Spleen (tissue), 11 donors: ENCODE measurements around the gene CPOX. TPM values are rescaled to one million over a fixed set of nuclear protein-coding genes. Genes with fewer than 3 reads are reported as not detected.
"Not testable (repeated sequence)": the region's sequence is repeated elsewhere in the genome, so short reads cannot be mapped to it uniquely, and the experiment has no call there.

ENCODE experiments used
- DNase-seq: peaks from one replicate; pipeline ENCODE4 v3.0.0-alpha.2; 2020
- H3K27ac ChIP-seq, 8 donors: fragments of 200-600 bp; sonication (generic) in 7 of 8; 1 replicate in 4 of 8; 2 replicates in 4 of 8; pipeline versions ENCODE4 v1.5.0 to v1.8.0; 2016 to 2021; ENCODE audit warnings: inconsistent platforms in 4 of 8, mild to moderate bottlenecking in 4 of 8, moderate library complexity in 1 of 8
- H3K27me3 ChIP-seq, 7 donors: fragments of 200-600 bp; sonication (generic) in 6 of 7; replicated peaks in 1 of 7; 1 replicate in 4 of 7; 2 replicates in 3 of 7; pipeline versions ENCODE4 v1.5.0 to v1.8.0; 2016 to 2021; ENCODE audit warnings: inconsistent platforms in 3 of 7, mild to moderate bottlenecking in 1 of 7
- H3K36me3 ChIP-seq, 6 donors: fragments of 200-600 bp; sonication (generic) in 5 of 6; 1 replicate in 4 of 6; 2 replicates in 2 of 6; pipeline versions ENCODE4 v1.5.0 to v1.8.0; 2016 to 2021; ENCODE audit warnings: inconsistent platforms in 2 of 6
- H3K4me1 ChIP-seq, 6 donors: fragments of 200-600 bp; sonication (generic) in 5 of 6; 1 replicate in 3 of 6; 2 replicates in 3 of 6; pipeline versions ENCODE4 v1.5.0 to v1.8.0; 2016 to 2021; ENCODE audit warnings: inconsistent platforms in 3 of 6
- H3K4me3 ChIP-seq, 8 donors: fragments of 200-600 bp; sonication (generic) in 7 of 8; 1 replicate in 4 of 8; 2 replicates in 4 of 8; pipeline versions ENCODE4 v1.5.0 to v1.8.0; 2016 to 2021; ENCODE audit warnings: inconsistent platforms in 4 of 8, mild to moderate bottlenecking in 4 of 8, moderate library complexity in 2 of 8
- H3K9me3 ChIP-seq, 8 donors: fragments of 200-600 bp; sonication (generic) in 7 of 8; 1 replicate in 4 of 8; 2 replicates in 4 of 8; pipeline versions ENCODE4 v1.5.0 to v1.8.0; 2016 to 2021; ENCODE audit warnings: inconsistent platforms in 4 of 8
- POLR2A ChIP-seq, 3 donors: fragments of 450-650 bp; IDR thresholded peaks; one replicate each; pipeline ENCODE4 v1.5.1; 2017; ENCODE audit warnings: antibody characterized with exemption in 3 of 3, mild to moderate bottlenecking in 1 of 3
- POLR2AphosphoS5 ChIP-seq, 3 donors: sonication (generic); formaldehyde crosslinking; IDR thresholded peaks; one replicate each; pipeline ENCODE4 v1.5.1; 2017; ENCODE audit warnings: antibody characterized with exemption in 3 of 3
- WGBS, 5 donors: extraction: QIAGEN DNeasy Blood & Tissue Kit in 3 of 5; methylation state at CpG; one replicate each; pipeline versions ENCODE4 v1.1.5 to v1.1.7; 2013 to 2018; 5-methylcytosine and 5-hydroxymethylcytosine counted together
- intact Hi-C: fragments of 100-400 bp; cut with DNase I; formaldehyde crosslinking; loops from one replicate; pipeline ENCODE4 v1.15.0; 2023; ENCODE audit warnings: low total_unique reads
- polyA plus RNA-seq, 3 donors: library from polyadenylated mRNA; stranded (reverse); fragments of 200-250 nt; gene quantifications; one replicate each; pipeline ENCODE4 v1.2.1, GENCODE V29; 2013
- total RNA-seq, 7 donors: library from RNA; depleted of rRNA in 3 of 7; stranded (reverse); fragments of >200 nt in 3 of 7; fragmentation: NEBNext Ultra II Directional in 4 of 7; extraction: Animal tissue kit (Norgen Biotek cat#: 25700) in 4 of 7; gene quantifications; one replicate each; pipeline versions ENCODE4 v1.1.0 to v1.2.1, GENCODE V29; 2016 to 2021
- TF ChIP-seq, protein P1 (sequence below), 11 experiments: fragments of 200-600 bp in 7 of 11; fragments of 450-650 bp in 4 of 11; sonication (generic) in 4 of 11; IDR thresholded peaks in 8 of 11; conservative IDR thresholded peaks in 3 of 11; 1 replicate in 7 of 11; 2 replicates in 4 of 11; pipeline versions ENCODE4 v1.4.0 to v1.8.0; 2016 to 2021; ENCODE audit warnings: antibody characterized with exemption in 11 of 11, inconsistent platforms in 4 of 11, mild to moderate bottlenecking in 1 of 11
- donor health status: healthy with polysubstance abuse.
- donor health status: DM: no; HTN: no; CAD: no; lungs with moderate emphysema.
- donor health status: DM: no; HTN: no; CAD: no.
- donor health status: Bipolar disorder and iron deficiency.
- donor health status: healthy.
- donor health status: DM: no; HTN: no; CAD: no.
- donor health status: DM: yes; HTN: yes; CAD: no.

Gene CPOX
- total and polyA plus RNA-seq, 10 donors, result 9.8 to 26.0 (median 16.6) TPM

GRCh38 chr3:98561727-98562521 is 31.5 kb downstream of the CPOX start:
- no peak for DNase-seq
- H3K9me3 ChIP-seq, result no peaks in the 10 kb centered on the region
- intact Hi-C loops, result no loop called here
- WGBS, 5 donors, result 67 to 76% (median 70%) methylated on average over 5 of the region's 5 CpGs
- peaks cover 0 to 4% (median 0%) of the 10 kb centered on the region in 7 donors for H3K27me3 ChIP-seq
- TF ChIP-seq, protein P1, sequence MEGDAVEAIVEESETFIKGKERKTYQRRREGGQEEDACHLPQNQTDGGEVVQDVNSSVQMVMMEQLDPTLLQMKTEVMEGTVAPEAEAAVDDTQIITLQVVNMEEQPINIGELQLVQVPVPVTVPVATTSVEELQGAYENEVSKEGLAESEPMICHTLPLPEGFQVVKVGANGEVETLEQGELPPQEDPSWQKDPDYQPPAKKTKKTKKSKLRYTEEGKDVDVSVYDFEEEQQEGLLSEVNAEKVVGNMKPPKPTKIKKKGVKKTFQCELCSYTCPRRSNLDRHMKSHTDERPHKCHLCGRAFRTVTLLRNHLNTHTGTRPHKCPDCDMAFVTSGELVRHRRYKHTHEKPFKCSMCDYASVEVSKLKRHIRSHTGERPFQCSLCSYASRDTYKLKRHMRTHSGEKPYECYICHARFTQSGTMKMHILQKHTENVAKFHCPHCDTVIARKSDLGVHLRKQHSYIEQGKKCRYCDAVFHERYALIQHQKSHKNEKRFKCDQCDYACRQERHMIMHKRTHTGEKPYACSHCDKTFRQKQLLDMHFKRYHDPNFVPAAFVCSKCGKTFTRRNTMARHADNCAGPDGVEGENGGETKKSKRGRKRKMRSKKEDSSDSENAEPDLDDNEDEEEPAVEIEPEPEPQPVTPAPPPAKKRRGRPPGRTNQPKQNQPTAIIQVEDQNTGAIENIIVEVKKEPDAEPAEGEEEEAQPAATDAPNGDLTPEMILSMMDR (IDR thresholded peaks at IDR 0.05 in 8 of 11, conservative IDR thresholded peaks at IDR 0.05 in 3 of 11), result no peak
- TF ChIP-seq POLR2A (IDR thresholded peaks at IDR 0.05) (no peak), POLR2AphosphoS5 (IDR thresholded peaks at IDR 0.05) (no peak)
- no peaks in the 10 kb centered on the region for H3K36me3 ChIP-seq
- peaks cover 0 to 47% (median 19%) of the 10 kb centered on the region in 6 donors for H3K4me1 ChIP-seq
- no peak overlapping the region for H3K4me3 ChIP-seq
- peak overlapping the region in 4 of 8 donors; percentile 0 to 71 (median 28) for H3K27ac ChIP-seq

DNA sequence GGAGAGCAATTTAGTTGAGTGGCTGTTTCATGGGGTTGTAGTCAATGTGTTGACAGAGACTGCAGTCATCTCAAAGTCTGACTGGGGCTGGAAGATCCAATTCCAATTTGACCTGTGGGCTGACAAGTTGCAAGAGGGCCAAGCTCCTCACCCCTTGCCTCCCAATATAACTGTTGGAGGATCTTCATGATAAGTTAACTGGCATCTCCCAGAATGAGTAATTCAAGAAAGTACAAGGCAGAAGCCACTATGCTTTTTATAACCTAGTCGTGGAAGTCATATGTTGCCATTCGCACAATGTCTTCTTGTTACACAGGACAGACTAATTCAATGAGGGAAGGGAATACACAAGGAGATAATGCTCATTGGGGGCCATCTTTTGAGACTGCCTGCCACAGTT is 32.5 kb downstream of the CPOX start:
- TF ChIP-seq, protein P1 (IDR thresholded peaks at IDR 0.05 in 8 of 11, conservative IDR thresholded peaks at IDR 0.05 in 3 of 11), result no peak
- no peak for TF ChIP-seq POLR2A (IDR thresholded peaks at IDR 0.05)
- TF ChIP-seq POLR2AphosphoS5 (IDR thresholded peaks at IDR 0.05), result no peak
- Histone ChIP-seq H3K4me1 (peaks cover 0 to 41% (median 19%) of the 10 kb centered on the region in 6 donors), H3K4me3 (no peak overlapping the region), H3K27ac (no peak overlapping the region), H3K36me3 (no peaks in the 10 kb centered on the region), H3K27me3 (peaks cover 0 to 4% (median 0%) of the 10 kb centered on the region in 7 donors), H3K9me3 (no peaks in the 10 kb centered on the region)
- intact Hi-C loops, result no loop called here
- DNase-seq, result no peak
- 85 to 93% (median 89%) methylated on average over 2 of the region's 2 CpGs for WGBS, 5 donors

GRCh38 chr3:98559769-98560168 is 33.6 kb downstream of the CPOX start:
- DNase-seq, H3K4me3 ChIP-seq, H3K36me3 ChIP-seq, H3K27me3 ChIP-seq, H3K27ac ChIP-seq, H3K9me3 ChIP-seq, intact Hi-C loops: not testable (repeated sequence)
- 96 to 100% (median 97%) methylated on average over 2 of the region's 2 CpGs for WGBS, 5 donors
- peaks cover 0 to 30% (median 17%) of the 10 kb centered on the region in 6 donors for H3K4me1 ChIP-seq

GRCh38 chr3:98558100-98558827 is 35.1 kb downstream of the CPOX start:
- intact Hi-C loops, result no loop called here
- Histone ChIP-seq H3K4me3 (no peak overlapping the region), H3K27ac (peak overlapping the region in 2 of 8 donors; percentile 70 to 72), H3K27me3 (peaks cover 0 to 5% (median 0%) of the 10 kb centered on the region in 7 donors), H3K36me3 (no peaks in the 10 kb centered on the region), H3K9me3 (no peaks in the 10 kb centered on the region), H3K4me1 (peaks cover 0 to 27% (median 7%) of the 10 kb centered on the region in 6 donors)
- 76 to 85% (median 79%) methylated on average over 6 of the region's 6 CpGs for WGBS, 5 donors
- DNase-seq, result no peak
- no peak for TF ChIP-seq POLR2A (IDR thresholded peaks at IDR 0.05)
- TF ChIP-seq POLR2AphosphoS5 (IDR thresholded peaks at IDR 0.05), result no peak
- TF ChIP-seq, protein P1 (IDR thresholded peaks at IDR 0.05 in 8 of 11, conservative IDR thresholded peaks at IDR 0.05 in 3 of 11), result no peak
